SK-N-SH (cell line): Measurements from ENCODE around the gene CACNA1D.

ENCODE experiments used
- ELF1 ChIP-seq: IDR thresholded peaks from 2 replicates; pipeline ENCODE4 v1.4.0; 2012
- EZH2phosphoT487 ChIP-seq: fragments of 200-600 bp; sonication (generic); IDR thresholded peaks from 2 replicates; pipeline ENCODE4 v1.6.1; 2017; ENCODE audit warnings: low read depth, mixed run types, mild to moderate bottlenecking, antibody characterized with exemption, moderate library complexity, borderline replicate concordance
- JUND ChIP-seq: IDR thresholded peaks from 2 replicates; pipeline ENCODE4 v1.4.0; 2012
- RCOR1 ChIP-seq: fragments of 150-350 bp; IDR thresholded peaks from 2 replicates; pipeline ENCODE4 v1.6.1; 2017; ENCODE audit warnings: antibody characterized with exemption, low read length
- SIN3A ChIP-seq: IDR thresholded peaks from 2 replicates; pipeline ENCODE4 v1.6.1; 2012; ENCODE audit warnings: low read depth, mild to moderate bottlenecking, low read length, moderate library complexity, borderline replicate concordance
- TCF12 ChIP-seq: IDR thresholded peaks from 2 replicates; pipeline ENCODE4 v1.4.0; 2012
- TF ChIP-seq, protein P1 (sequence below): fragments of 200-600 bp; sonication (generic); IDR thresholded peaks from 2 replicates; pipeline ENCODE4 v1.6.1; 2017; ENCODE audit warnings: antibody characterized with exemption, mild to moderate bottlenecking, moderate library complexity

DNA sequence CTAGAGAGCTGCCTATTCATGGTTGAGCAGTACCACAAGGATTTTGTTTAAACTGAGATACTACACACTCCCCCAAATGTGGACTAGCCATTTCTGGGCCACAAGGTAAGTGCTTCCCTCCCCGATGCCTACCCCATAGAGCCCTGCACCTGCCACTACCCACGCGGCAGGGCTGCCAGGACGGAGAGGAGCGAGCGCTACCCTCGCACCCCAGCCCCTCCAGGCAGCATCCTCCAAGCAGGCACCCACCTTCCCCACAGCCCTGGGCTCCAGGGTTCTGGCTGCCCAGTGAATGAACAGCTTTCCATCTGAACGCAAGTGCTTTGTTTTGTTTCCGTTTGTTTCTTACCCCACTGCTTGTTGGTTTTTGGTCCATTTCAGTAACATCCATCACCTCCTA is 292.6 kb downstream of the CACNA1D start:
- TF ChIP-seq EZH2phosphoT487 = no peak
- TF ChIP-seq ELF1 = no peak
- no peak for TF ChIP-seq TCF12
- no peak for TF ChIP-seq JUND
- no peak for TF ChIP-seq SIN3A
- no peak for TF ChIP-seq RCOR1
- TF ChIP-seq, protein P1, sequence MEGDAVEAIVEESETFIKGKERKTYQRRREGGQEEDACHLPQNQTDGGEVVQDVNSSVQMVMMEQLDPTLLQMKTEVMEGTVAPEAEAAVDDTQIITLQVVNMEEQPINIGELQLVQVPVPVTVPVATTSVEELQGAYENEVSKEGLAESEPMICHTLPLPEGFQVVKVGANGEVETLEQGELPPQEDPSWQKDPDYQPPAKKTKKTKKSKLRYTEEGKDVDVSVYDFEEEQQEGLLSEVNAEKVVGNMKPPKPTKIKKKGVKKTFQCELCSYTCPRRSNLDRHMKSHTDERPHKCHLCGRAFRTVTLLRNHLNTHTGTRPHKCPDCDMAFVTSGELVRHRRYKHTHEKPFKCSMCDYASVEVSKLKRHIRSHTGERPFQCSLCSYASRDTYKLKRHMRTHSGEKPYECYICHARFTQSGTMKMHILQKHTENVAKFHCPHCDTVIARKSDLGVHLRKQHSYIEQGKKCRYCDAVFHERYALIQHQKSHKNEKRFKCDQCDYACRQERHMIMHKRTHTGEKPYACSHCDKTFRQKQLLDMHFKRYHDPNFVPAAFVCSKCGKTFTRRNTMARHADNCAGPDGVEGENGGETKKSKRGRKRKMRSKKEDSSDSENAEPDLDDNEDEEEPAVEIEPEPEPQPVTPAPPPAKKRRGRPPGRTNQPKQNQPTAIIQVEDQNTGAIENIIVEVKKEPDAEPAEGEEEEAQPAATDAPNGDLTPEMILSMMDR = no peak
